Naive B cell (primary cell): ENCODE measurements around the gene PLK3. TPM values are rescaled to one million over a fixed set of nuclear protein-coding genes. Genes with fewer than 3 reads are reported as not detected.
A peak's percentile ranks its signal among the peaks of the same experiment; 100 is the strongest.
"Not testable (repeated sequence)": the region's sequence is repeated elsewhere in the genome, so short reads cannot be mapped to it uniquely, and the experiment has no call there.

Experiments
- ATAC-seq, 2 donors: fragments of 150-1000 bp; cut with Tn5 transposase; 2 replicates each; pipeline ENCODE4 v1.10.0; 2021; ENCODE audit warnings: low read depth in 2 of 2, mild to moderate bottlenecking in 2 of 2, moderate library complexity in 2 of 2
- DNase-seq: peaks from one replicate; pipeline ENCODE4 v3.0.0; 2022
- H3K27ac Mint-ChIP-seq, 6 donors: one replicate each; pipeline ENCODE4 v1.8.0; 2020 to 2022; ENCODE audit warnings: mild to moderate bottlenecking in 6 of 6, mixed read lengths in 6 of 6, moderate library complexity in 5 of 6, inconsistent platforms in 2 of 6
- H3K27me3 Mint-ChIP-seq, 3 donors: one replicate each; pipeline ENCODE4 v1.8.0; 2021 to 2022; ENCODE audit warnings: mixed read lengths in 3 of 3, mild to moderate bottlenecking in 1 of 3
- H3K36me3 Mint-ChIP-seq, 2 donors: one replicate each; pipeline ENCODE4 v1.8.0; 2020 to 2022; ENCODE audit warnings: mixed read lengths in 2 of 2, inconsistent platforms in 1 of 2, mild to moderate bottlenecking in 1 of 2
- H3K4me1 Mint-ChIP-seq, 3 donors: one replicate each; pipeline ENCODE4 v1.8.0; 2020 to 2022; ENCODE audit warnings: mixed read lengths in 3 of 3, inconsistent platforms in 1 of 3, mild to moderate bottlenecking in 1 of 3, moderate library complexity in 1 of 3
- H3K4me3 Mint-ChIP-seq, 8 donors: one replicate each; pipeline ENCODE4 v1.8.0; 2020 to 2022; ENCODE audit warnings: mild to moderate bottlenecking in 8 of 8, mixed read lengths in 8 of 8, moderate library complexity in 8 of 8, inconsistent platforms in 2 of 8
- H3K9me3 Mint-ChIP-seq, 7 donors: one replicate each; pipeline ENCODE4 v1.8.0; 2020 to 2022; ENCODE audit warnings: mixed read lengths in 7 of 7, mild to moderate bottlenecking in 5 of 7, inconsistent platforms in 2 of 7, moderate library complexity in 1 of 7
- polyA plus RNA-seq, 6 donors: library from polyadenylated mRNA; unstranded; fragments of 300-500 nt; fragmentation: Illumina TruSeq; gene quantifications; one replicate each; pipeline ENCODE4 v1.2.3, GENCODE V29; 2021; ENCODE audit warnings: low read depth in 6 of 6

The PLK3 gene
- 1 to 10 TPM; 2.6 to 9.2 (median 5.0) TPM for polyA plus RNA-seq

DNA sequence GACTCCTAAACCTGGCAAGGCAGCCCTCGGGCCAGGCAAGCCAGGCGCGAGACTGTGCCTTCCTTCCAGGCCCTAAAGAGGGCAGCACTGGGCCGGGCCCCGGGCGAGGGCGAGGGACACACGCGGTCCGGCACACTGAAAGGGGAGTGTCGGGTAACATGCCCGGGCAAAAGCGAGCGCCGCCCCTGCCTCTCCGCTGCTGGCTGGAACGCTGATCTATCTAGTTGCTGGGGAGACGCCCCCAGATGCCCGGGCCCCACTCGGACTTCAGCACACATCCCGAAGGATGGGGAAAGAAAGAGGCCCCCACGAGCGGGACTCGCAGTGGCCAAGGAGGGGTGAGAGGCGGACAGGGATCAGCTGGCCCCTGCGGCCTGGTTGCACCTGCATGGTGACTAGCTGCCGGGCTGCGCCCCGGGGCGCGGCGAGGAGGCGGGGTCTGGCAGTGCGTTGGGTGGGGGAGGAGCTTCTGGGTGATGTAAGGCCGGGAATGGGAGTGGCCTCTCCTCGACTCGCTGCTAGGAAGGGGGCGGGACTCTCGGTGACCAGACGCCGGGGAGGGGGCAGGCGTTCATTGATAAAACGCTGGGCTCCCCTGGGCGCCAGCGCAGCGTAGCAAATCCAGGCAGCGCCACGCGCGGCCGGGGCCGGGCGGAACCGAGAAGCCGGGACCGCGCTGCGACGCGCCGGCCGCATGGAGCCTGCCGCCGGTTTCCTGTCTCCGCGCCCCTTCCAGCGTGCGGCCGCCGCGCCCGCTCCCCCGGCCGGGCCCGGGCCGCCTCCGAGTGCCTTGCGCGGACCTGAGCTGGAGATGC lies at the start of gene PLK3:
TSS of gene PLK3 (plus strand) at position 608 of the 815 bp plus-strand sequence. CDS start at position 695, 87 bp downstream.
- Mint-ChIP-seq H3K4me1 (peaks cover 21 to 37% (median 28%) of the 10 kb centered on the region in 3 donors), H3K27ac (peak within 1 kb of the TSS; percentile 94 to 100 (median 99)), H3K27me3 (no peaks in the 10 kb centered on the region), H3K36me3 (peaks cover 0 to 8% of the 10 kb centered on the region in 2 donors), H3K4me3 (peak within 1 kb of the TSS; percentile 87 to 99 (median 98)), H3K9me3 (no peaks in the 10 kb centered on the region)
- DNase-seq (peak; percentile 98), ATAC-seq (peak; percentile 86 to 87)

DNA sequence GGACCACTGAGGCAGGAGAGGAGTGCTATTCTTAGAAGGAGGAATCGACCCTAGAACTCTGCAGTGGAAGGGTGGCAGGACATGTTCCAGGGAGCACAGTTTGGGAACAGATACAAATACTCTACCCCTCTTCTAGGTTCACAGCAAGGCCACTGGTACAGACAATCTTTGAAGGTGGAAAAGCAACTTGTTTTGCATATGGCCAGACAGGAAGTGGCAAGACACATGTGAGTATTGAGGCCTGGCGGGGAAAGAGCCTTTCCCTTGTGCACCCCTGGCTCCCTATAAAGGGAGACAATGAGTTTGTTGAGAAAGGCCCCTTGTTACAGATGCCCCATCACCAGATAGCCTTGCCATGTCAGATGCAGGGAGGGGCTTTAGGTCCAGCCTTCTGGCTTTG lies 42.8 kb upstream of the PLK3 start:
- peak overlapping the region in 4 of 8 donors; percentile 19 to 60 (median 38) for H3K4me3 Mint-ChIP-seq
- H3K27ac Mint-ChIP-seq: no peak overlapping the region
- no peaks in the 10 kb centered on the region for H3K36me3 Mint-ChIP-seq
- H3K27me3 Mint-ChIP-seq: no peaks in the 10 kb centered on the region
- ATAC-seq: peak in 1 of 2 donors; percentile 37
- no peak for DNase-seq
- no peaks in the 10 kb centered on the region for H3K9me3 Mint-ChIP-seq
- peaks cover 8 to 19% (median 10%) of the 10 kb centered on the region in 3 donors for H3K4me1 Mint-ChIP-seq

DNA sequence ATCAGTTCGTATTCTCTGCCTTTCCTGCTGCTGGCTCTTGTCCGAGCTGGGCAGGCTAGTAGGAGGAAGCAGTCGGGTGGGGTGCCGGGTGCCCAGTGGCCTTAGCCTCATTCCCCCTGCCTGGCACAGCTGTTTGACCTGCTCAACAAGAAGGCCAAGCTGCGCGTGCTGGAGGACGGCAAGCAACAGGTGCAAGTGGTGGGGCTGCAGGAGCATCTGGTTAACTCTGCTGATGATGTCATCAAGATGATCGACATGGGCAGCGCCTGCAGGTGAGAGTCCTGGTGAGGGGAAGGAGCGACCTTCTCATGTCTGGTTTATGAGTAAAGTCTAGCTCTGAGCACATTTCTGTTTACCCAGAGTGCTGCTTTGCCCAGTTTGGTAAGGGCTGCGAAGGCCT lies 41.1 kb upstream of the PLK3 start:
- no peak overlapping the region for H3K4me3 Mint-ChIP-seq
- ATAC-seq (no peak), DNase-seq (no peak)
- no peak overlapping the region for H3K27ac Mint-ChIP-seq
- no peaks in the 10 kb centered on the region for H3K9me3 Mint-ChIP-seq
- no peaks in the 10 kb centered on the region for H3K36me3 Mint-ChIP-seq
- peaks cover 10 to 15% (median 12%) of the 10 kb centered on the region in 3 donors for H3K4me1 Mint-ChIP-seq
- no peaks in the 10 kb centered on the region for H3K27me3 Mint-ChIP-seq

DNA sequence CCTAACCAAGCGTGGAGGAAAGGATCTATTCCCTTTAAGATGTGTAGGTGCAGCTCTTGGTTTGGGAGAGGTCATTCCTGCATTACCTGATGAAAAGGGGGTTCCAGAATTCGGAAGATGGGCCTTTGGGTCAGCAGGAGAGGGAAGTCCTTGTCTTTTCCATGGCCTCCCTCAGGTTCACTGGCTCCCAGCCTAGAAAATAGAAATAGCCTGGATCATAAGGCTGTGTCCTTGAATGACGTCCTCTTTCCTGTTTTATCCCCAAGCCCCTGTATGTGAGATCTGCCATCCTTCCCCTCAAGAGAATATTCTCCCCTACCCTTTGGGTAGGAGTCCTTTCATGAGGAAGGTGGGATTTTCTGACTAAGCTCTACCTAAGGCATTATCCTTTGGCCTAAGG lies 39.3 kb upstream of the PLK3 start:
- Mint-ChIP-seq H3K27me3 (no peaks in the 10 kb centered on the region), H3K36me3 (no peaks in the 10 kb centered on the region), H3K9me3 (no peaks in the 10 kb centered on the region), H3K4me1 (peaks cover 10 to 15% (median 12%) of the 10 kb centered on the region in 3 donors), H3K27ac (no peak overlapping the region), H3K4me3 (no peak overlapping the region)
- ATAC-seq (no peak), DNase-seq (no peak)

DNA sequence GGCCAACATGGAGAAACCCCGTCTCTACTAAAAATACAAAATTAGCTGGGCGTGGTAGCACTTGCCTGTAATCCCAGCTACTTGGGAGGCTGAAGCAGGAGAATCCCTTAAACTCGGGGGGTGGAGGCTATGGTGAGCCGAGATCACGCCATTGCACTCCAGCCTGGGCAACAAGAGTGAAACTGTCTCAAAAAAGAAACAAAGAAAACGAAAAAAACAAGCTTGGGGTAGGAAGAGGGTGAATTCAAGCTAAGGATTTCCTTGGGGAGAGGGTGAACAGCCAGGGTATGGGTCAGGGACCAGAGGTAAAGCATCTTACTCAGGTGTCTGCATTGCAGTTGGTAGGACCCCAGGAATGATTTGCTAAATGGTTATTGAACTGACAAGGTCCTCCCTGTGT lies 33.8 kb upstream of the PLK3 start:
- peak overlapping the region in 1 of 6 donors; percentile 86 for H3K27ac Mint-ChIP-seq
- not testable (repeated sequence) for H3K36me3 Mint-ChIP-seq, H3K27me3 Mint-ChIP-seq

DNA sequence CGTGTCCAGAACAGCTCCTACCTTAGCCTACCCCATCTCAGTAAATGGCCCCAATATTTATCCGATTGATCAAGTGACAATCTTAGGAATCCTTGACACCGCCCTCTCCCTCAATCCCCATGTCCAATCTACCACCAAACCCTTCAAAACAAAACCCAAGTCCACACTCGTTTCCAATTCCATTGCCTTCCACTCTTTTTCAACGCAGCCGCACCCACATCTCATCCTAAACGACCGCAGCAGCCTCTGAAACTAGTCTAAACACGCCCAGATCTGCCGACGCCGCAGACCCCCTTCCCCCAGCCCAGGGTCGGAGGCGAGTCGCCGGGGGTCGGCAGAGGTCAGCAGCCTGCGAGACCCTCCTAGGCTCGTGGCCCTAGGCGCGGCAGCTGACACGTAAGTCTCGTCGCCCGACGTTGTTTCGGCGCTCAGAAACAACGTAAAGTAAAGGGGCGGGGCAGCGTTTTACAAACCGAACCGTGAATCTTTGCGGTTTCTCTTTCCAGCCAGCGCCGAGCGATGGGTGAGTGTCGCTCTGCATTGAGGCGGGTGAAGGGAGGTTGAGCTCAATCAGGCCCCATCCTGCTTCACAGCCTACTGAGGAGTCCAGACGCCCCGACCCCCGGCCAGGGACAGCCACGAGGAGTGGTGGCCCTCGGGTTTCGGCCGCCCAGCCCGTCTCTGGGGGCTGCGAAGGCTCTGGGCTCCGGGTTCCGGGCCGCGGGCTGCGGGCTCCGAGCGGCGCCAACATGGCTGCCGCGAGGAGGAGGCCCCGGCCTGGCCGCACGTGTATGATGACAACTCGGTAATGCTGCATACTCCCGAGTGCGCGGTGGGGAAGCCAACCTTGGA lies 24.9 kb upstream of the PLK3 start, which contains the start of gene RPS8:
TSS of gene RPS8 (plus strand) at position 463 of the 852 bp plus-strand sequence. CDS start at position 520, 57 bp downstream.
- Mint-ChIP-seq H3K27me3 (no peaks in the 10 kb centered on the region), H3K4me3 (peak within 1 kb of the TSS; percentile 90 to 98 (median 96)), H3K36me3 (peaks cover 0 to 5% of the 10 kb centered on the region in 2 donors), H3K4me1 (peaks cover 25 to 41% (median 37%) of the 10 kb centered on the region in 3 donors), H3K27ac (peak within 1 kb of the TSS; percentile 96 to 99 (median 97)), H3K9me3 (no peaks in the 10 kb centered on the region)
- ATAC-seq: peak; percentile 83 to 87
- DNase-seq: peak; percentile 88

More for the DNA sequence above, 33.8 kb upstream of the PLK3 start:
- H3K4me1 Mint-ChIP-seq, DNase-seq, H3K4me3 Mint-ChIP-seq, H3K9me3 Mint-ChIP-seq, ATAC-seq: not testable (repeated sequence)

DNA sequence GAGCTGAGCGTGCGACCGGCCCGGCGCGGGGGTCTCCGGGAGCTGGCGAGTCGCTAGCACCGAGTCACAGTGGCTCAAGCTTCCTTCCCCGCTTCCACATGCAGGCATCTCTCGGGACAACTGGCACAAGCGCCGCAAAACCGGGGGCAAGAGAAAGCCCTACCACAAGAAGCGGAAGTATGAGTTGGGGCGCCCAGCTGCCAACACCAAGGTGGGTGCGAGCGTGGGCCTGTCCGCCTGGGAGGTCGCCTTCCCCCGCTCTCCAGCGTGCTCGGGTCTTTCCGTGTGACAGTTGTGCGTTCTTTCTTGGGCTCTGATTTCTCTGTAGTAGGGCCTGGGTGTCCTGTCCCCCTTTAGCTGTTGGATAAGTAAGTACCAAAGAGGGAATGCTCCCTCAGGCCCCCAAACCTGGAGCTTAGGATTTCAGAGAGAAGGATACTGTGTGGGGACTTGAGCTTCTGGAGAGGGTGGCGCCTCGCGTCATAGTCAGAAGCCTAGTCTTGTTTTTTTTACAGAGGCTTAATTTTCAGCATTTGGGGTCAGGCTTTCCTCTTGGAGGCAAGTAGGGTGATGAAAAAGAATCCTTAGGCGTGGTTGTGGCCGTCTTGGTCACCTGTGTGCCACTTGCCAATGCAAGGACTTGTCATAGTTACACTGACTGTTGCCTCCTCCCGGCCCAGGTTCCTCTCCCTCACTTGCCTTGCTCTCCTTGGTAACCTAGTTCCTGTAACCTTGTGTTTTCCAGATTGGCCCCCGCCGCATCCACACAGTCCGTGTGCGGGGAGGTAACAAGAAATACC lies 24.0 kb upstream of the PLK3 start:
- H3K36me3 Mint-ChIP-seq: peaks cover 0 to 5% of the 10 kb centered on the region in 2 donors
- no peaks in the 10 kb centered on the region for H3K27me3 Mint-ChIP-seq
- no peaks in the 10 kb centered on the region for H3K9me3 Mint-ChIP-seq
- H3K4me3 Mint-ChIP-seq: peak overlapping the region; percentile 90 to 98 (median 96)
- H3K27ac Mint-ChIP-seq: peak overlapping the region; percentile 93 to 96 (median 96)
- DNase-seq (peak; percentile 73), ATAC-seq (peak; percentile 48 to 57)
- peaks cover 25 to 41% (median 37%) of the 10 kb centered on the region in 3 donors for H3K4me1 Mint-ChIP-seq

DNA sequence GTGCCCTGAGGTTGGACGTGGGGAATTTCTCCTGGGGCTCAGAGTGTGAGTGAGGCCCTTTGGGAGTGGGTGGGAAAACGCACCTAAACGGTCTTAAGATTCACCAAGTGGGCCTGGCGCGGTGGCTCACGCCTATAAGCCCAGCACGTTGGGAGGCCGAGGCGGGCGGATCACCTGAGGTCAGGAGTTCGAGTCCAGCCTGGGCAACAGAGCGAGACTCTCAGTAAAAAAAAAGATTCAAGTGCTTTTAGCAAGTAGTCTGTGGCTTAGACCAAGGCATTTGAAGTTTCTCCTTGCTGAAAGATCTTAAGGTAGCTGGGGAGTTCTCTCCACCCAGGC lies 23.5 kb upstream of the PLK3 start:
- H3K27me3 Mint-ChIP-seq: no peaks in the 10 kb centered on the region
- peaks cover 25 to 45% (median 37%) of the 10 kb centered on the region in 3 donors for H3K4me1 Mint-ChIP-seq
- no peaks in the 10 kb centered on the region for H3K9me3 Mint-ChIP-seq
- ATAC-seq (no peak), DNase-seq (no peak)
- peaks cover 0 to 10% of the 10 kb centered on the region in 2 donors for H3K36me3 Mint-ChIP-seq
- H3K27ac Mint-ChIP-seq: peak overlapping the region; percentile 81 to 96 (median 96)
- H3K4me3 Mint-ChIP-seq: peak overlapping the region; percentile 90 to 98 (median 96)

DNA sequence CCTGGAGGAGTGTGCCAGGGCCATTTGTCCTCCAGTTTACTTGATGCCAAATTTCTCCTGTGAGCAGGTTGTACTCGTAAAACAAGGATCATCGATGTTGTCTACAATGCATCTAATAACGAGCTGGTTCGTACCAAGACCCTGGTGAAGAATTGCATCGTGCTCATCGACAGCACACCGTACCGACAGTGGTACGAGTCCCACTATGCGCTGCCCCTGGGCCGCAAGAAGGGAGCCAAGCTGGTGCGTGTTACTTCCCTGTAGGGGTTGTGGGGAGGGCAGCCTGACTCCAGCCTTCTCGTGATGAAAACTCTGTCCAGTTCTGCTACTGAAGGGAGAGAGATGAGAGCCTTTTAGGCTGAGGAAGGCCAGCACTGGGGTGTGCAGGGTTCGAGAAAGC lies 22.6 kb upstream of the PLK3 start:
- H3K4me1 Mint-ChIP-seq: peaks cover 25 to 45% (median 37%) of the 10 kb centered on the region in 3 donors

DNA sequence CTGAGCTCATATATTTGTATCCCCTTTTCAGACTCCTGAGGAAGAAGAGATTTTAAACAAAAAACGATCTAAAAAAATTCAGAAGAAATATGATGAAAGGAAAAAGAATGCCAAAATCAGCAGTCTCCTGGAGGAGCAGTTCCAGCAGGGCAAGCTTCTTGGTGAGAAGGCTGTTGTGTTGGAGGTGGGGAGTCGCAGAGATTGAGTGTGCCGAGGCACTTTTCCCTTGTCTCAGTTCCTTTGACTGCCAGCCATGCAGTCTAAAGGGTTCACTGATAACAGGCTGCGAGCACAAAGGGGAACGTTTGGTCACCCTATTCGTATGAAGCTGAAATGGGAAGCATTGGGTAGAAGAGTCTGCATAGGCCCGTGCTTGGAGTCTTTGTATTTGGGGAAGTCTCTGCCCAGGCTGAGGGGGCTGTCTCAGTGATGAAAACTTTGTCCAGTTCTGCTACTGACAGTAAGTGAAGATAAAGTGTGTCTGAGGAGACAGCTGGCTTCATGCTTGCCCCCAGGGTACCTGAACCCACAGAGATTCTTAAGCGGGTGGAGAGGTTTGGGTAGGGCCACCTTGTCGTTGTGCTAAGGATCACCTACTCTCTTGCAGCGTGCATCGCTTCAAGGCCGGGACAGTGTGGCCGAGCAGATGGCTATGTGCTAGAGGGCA lies 22.1 kb upstream of the PLK3 start:
- Mint-ChIP-seq H3K27me3 (no peaks in the 10 kb centered on the region), H3K4me3 (peak overlapping the region in 4 of 8 donors; percentile 92 to 98 (median 94)), H3K4me1 (peaks cover 25 to 45% (median 37%) of the 10 kb centered on the region in 3 donors), H3K27ac (peak overlapping the region in 3 of 6 donors; percentile 81 to 96 (median 87)), H3K9me3 (no peaks in the 10 kb centered on the region), H3K36me3 (peaks cover 0 to 10% of the 10 kb centered on the region in 2 donors)
- no peak for ATAC-seq
- no peak for DNase-seq

More for the DNA sequence above, 22.6 kb upstream of the PLK3 start:
- Mint-ChIP-seq H3K4me3 (peak overlapping the region; percentile 62 to 98 (median 96)), H3K36me3 (peaks cover 0 to 10% of the 10 kb centered on the region in 2 donors), H3K27me3 (no peaks in the 10 kb centered on the region), H3K9me3 (no peaks in the 10 kb centered on the region), H3K27ac (peak overlapping the region in 4 of 6 donors; percentile 26 to 96 (median 88))
- no peak for DNase-seq
- ATAC-seq: no peak

DNA sequence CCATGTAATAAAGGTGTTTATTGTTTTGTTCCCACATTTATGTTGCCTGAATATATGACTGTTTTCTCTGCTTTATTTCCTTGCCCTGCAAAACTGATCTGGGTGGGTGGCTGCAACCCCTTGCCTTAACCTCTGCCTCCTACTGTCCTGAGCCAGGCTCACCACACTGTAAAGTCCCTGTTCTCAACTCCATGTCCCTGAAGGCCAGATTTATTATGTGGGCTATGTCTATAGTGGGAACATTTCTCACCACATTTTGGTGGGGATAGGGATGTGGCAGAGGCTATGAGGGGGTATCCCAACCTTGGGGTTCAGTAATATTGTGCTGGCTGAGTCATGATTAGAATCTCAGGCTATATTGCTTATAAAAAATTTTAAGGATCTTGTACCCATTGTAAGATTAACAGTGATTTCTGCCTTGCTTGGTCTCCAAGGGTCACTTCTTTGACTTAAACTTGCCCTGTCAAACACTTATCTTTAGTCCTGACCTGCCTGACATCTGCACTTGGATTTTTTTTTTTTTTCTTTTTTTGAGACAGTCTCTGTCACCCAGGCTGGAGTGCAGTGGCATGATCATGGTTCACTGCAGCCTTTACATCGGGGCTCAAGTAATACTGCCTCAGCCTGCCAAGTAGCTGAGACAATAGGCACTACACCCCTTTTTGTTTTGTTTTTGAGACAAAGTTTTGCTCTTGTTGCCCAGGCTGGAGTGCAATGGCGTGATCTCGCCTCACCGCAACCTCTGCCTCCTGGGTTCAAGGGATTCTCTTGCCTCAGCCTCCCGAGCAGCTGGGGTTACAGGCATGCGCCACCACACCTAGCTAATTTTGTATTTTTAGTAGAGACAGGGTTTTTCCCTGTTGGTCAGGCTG lies 21.2 kb upstream of the PLK3 start:
- H3K36me3 Mint-ChIP-seq: peaks cover 0 to 10% of the 10 kb centered on the region in 2 donors
- no peaks in the 10 kb centered on the region for H3K27me3 Mint-ChIP-seq
- H3K4me1 Mint-ChIP-seq: peaks cover 28 to 51% (median 45%) of the 10 kb centered on the region in 3 donors
- H3K9me3 Mint-ChIP-seq: no peaks in the 10 kb centered on the region
- H3K27ac Mint-ChIP-seq: peak overlapping the region in 3 of 6 donors; percentile 55 to 87 (median 79)
- DNase-seq (no peak), ATAC-seq (no peak)
- H3K4me3 Mint-ChIP-seq: peak overlapping the region in 3 of 8 donors; percentile 26 to 92 (median 34)
